Measurements from ENCODE around the gene FRK.

DNA sequence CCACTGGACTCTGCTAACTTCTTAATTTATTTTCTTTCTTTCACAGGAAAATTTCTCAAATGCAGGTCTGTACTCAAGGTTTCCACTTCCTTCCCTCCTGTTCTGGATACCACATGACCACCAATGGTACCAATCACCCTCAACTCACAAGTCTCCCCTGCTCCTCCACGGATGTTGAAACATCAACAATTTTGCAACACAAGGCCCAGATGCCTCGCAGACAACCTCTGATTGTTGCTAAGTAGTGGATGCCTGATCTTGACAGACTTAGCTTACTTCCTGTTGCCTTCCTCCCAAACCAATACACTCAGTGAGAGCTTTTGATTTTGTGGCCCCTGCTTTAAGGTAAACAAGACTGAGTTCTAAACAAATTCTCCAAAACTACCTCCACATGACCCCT is 146.6 kb downstream of the FRK start:
- TF ChIP-seq, protein P1, sequence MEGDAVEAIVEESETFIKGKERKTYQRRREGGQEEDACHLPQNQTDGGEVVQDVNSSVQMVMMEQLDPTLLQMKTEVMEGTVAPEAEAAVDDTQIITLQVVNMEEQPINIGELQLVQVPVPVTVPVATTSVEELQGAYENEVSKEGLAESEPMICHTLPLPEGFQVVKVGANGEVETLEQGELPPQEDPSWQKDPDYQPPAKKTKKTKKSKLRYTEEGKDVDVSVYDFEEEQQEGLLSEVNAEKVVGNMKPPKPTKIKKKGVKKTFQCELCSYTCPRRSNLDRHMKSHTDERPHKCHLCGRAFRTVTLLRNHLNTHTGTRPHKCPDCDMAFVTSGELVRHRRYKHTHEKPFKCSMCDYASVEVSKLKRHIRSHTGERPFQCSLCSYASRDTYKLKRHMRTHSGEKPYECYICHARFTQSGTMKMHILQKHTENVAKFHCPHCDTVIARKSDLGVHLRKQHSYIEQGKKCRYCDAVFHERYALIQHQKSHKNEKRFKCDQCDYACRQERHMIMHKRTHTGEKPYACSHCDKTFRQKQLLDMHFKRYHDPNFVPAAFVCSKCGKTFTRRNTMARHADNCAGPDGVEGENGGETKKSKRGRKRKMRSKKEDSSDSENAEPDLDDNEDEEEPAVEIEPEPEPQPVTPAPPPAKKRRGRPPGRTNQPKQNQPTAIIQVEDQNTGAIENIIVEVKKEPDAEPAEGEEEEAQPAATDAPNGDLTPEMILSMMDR (conservative IDR thresholded peaks at IDR 0.05 in 1 of 2, IDR thresholded peaks at IDR 0.05 in 1 of 2; ENCODE audit: extremely low read depth in 1 of 2, insufficient read depth in 1 of 2, low read depth in 1 of 2, low read length in 2 of 2), result no peak
- no peak for TF ChIP-seq EZH2 (IDR thresholded peaks at IDR 0.05; ENCODE audit: borderline replicate concordance, low read length)
